ENCODE results near the gene EVC2. TPM values are rescaled to one million over a fixed set of nuclear protein-coding genes. Genes with fewer than 3 reads are reported as not detected.

The EVC2 gene
- total RNA-seq, 4 donors from 2014 or later: 0.20 to 10.5 (median 3.9) TPM

DNA sequence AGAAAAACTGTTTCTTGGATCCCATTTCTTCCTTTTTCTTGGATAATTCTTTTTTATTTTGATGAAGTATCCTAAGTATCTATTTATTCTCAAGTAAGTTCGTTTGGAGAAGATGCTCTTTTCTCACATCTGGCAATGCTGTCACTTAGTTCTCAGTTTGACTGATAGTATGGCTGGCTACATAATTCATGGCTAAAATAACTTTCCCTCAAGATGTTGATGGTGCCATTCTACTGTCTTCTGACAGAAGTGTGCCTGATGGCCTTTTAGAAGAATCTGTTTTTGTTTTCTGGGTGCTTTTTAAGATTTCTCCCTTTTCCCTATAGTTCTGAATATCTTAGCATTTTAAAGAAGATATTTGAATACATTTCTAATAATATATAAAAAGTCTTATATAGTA is 41.6 kb downstream of the EVC2 start:
- no peak overlapping the region for H3K27ac ChIP-seq
- no peak overlapping the region for H3K4me3 ChIP-seq
- no peaks in the 10 kb centered on the region for H3K4me1 ChIP-seq
- intact Hi-C loops (cut with DNase I; ENCODE audit: low total_unique reads): no loop called here
- in situ Hi-C loops (cut with MboI; ENCODE audit: low pct_ligation_motif_present in 1 of 4, low pct_unique_long_range_greater_than_20kb in 1 of 4, low sequenced_read_pairs in 3 of 4): no loop called here
- 56 to 64% methylated on average over 1 of the region's 1 CpG for WGBS, 2 donors (ENCODE audit: low coverage in 1 of 2)
- DNase-seq: no peak
- no peaks in the 10 kb centered on the region for H3K9me3 ChIP-seq
- TF ChIP-seq, protein P1, sequence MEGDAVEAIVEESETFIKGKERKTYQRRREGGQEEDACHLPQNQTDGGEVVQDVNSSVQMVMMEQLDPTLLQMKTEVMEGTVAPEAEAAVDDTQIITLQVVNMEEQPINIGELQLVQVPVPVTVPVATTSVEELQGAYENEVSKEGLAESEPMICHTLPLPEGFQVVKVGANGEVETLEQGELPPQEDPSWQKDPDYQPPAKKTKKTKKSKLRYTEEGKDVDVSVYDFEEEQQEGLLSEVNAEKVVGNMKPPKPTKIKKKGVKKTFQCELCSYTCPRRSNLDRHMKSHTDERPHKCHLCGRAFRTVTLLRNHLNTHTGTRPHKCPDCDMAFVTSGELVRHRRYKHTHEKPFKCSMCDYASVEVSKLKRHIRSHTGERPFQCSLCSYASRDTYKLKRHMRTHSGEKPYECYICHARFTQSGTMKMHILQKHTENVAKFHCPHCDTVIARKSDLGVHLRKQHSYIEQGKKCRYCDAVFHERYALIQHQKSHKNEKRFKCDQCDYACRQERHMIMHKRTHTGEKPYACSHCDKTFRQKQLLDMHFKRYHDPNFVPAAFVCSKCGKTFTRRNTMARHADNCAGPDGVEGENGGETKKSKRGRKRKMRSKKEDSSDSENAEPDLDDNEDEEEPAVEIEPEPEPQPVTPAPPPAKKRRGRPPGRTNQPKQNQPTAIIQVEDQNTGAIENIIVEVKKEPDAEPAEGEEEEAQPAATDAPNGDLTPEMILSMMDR (IDR thresholded peaks at IDR 0.05): no peak
- TF ChIP-seq EP300 (IDR thresholded peaks at IDR 0.05; ENCODE audit: low read depth) (no peak), POLR2AphosphoS5 (IDR thresholded peaks at IDR 0.05) (no peak), POLR2A (IDR thresholded peaks at IDR 0.05) (no peak)
- H3K27me3 ChIP-seq: no peaks in the 10 kb centered on the region
- no peaks in the 10 kb centered on the region for H3K36me3 ChIP-seq

DNA sequence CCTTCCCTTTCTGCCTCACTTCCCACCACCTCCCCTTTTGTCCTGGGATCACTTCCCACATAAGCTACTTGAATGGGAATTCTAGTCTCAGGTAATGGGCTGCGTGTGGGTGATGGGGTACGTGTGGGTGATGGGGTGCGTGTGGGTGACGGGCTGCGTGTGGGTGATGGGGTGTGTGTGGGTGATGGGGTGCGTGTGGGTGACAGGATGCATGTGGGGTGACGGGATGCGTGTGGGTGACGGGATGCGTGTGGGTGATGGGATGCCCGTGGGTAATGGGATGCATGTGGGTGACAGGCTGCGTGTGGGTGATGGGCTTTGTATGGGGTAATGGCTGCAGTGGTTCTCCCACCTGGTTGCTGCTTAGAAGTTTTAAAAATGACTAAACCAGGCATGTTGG is 43.6 kb downstream of the EVC2 start:
- no peak for DNase-seq
- TF ChIP-seq POLR2A (IDR thresholded peaks at IDR 0.05) (no peak), EP300 (IDR thresholded peaks at IDR 0.05; ENCODE audit: low read depth) (no peak), POLR2AphosphoS5 (IDR thresholded peaks at IDR 0.05) (no peak)
- TF ChIP-seq, protein P1 (IDR thresholded peaks at IDR 0.05): no peak
- H3K27me3 ChIP-seq: no peaks in the 10 kb centered on the region
- intact Hi-C loops (cut with DNase I; ENCODE audit: low total_unique reads) (no loop called here), in situ Hi-C loops (cut with MboI; ENCODE audit: low pct_ligation_motif_present in 1 of 4, low pct_unique_long_range_greater_than_20kb in 1 of 4, low sequenced_read_pairs in 3 of 4) (no loop called here)
- no peaks in the 10 kb centered on the region for H3K4me1 ChIP-seq
- WGBS, 2 donors (ENCODE audit: low coverage in 1 of 2): 92 to 96% methylated on average over 8 to 12 of the region's 12 CpGs
- H3K36me3 ChIP-seq: no peaks in the 10 kb centered on the region
- H3K4me3 ChIP-seq: no peak overlapping the region
- H3K9me3 ChIP-seq: no peaks in the 10 kb centered on the region
- H3K27ac ChIP-seq: no peak overlapping the region

DNA sequence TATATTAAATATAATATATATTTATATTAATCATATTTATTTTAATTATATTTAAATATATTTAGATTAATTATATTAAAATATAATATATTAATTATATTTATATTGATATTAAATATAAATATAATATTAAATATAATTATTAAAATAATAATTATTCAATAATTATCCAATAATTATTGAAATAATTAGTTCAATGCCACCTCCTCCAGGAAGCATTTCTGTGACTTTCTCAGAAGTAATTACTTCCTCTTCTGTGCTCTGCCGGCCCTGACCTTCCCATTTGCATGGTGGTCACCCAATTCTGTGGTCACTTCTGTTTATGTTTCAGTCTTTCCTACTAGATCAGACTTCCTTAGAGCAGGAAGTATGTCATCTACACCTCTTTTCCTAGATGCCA is 45.8 kb downstream of the EVC2 start:
- H3K4me3 ChIP-seq: no peak overlapping the region
- in situ Hi-C loops (cut with MboI; ENCODE audit: low pct_ligation_motif_present in 1 of 4, low pct_unique_long_range_greater_than_20kb in 1 of 4, low sequenced_read_pairs in 3 of 4) (no loop called here), intact Hi-C loops (cut with DNase I; ENCODE audit: low total_unique reads) (no loop called here)
- H3K4me1 ChIP-seq: no peaks in the 10 kb centered on the region
- H3K9me3 ChIP-seq: no peaks in the 10 kb centered on the region
- WGBS, 2 donors (ENCODE audit: low coverage in 1 of 2): 61 to 74% methylated on average over 1 of the region's 1 CpG
- no peak overlapping the region for H3K27ac ChIP-seq
- TF ChIP-seq, protein P1 (IDR thresholded peaks at IDR 0.05): no peak
- TF ChIP-seq POLR2A (IDR thresholded peaks at IDR 0.05) (no peak), POLR2AphosphoS5 (IDR thresholded peaks at IDR 0.05) (no peak)
- no peaks in the 10 kb centered on the region for H3K36me3 ChIP-seq
- no peak for DNase-seq
- no peaks in the 10 kb centered on the region for H3K27me3 ChIP-seq

DNA sequence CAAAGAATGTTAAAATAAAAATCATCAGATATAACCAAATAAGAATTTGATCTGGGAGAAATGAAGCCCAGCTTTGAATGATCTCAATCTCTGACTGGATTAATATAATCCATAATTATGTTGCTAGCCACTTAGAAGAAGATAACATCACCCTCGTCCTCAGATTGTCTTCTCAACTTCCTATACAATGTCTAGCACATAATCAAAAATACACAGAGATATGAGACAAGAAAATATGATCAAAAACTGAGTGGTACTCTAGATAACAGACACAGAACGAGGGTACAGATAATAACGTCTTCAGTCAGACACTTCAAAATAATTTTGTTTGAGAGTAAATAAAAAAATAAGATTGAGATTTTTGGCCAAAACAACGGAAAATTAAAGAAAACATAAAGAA is 47.1 kb downstream of the EVC2 start:
- Histone ChIP-seq H3K36me3 (no peaks in the 10 kb centered on the region), H3K4me3 (no peak overlapping the region), H3K4me1 (no peaks in the 10 kb centered on the region), H3K9me3 (no peaks in the 10 kb centered on the region), H3K27ac (no peak overlapping the region), H3K27me3 (no peaks in the 10 kb centered on the region)
- TF ChIP-seq, protein P1 (IDR thresholded peaks at IDR 0.05): no peak
- TF ChIP-seq EP300 (IDR thresholded peaks at IDR 0.05; ENCODE audit: low read depth) (no peak), POLR2AphosphoS5 (IDR thresholded peaks at IDR 0.05) (no peak), POLR2A (IDR thresholded peaks at IDR 0.05) (no peak)
- intact Hi-C loops (cut with DNase I; ENCODE audit: low total_unique reads) (no loop called here), in situ Hi-C loops (cut with MboI; ENCODE audit: low pct_ligation_motif_present in 1 of 4, low pct_unique_long_range_greater_than_20kb in 1 of 4, low sequenced_read_pairs in 3 of 4) (no loop called here)
- 57 to 79% methylated on average over 3 to 4 of the region's 4 CpGs for WGBS, 2 donors (ENCODE audit: low coverage in 1 of 2)
- no peak for DNase-seq
